NCI-H2029 (cell line): ENCODE data around the gene HS3ST6.
"Not testable (repeated sequence)": the region's sequence is repeated elsewhere in the genome, so short reads cannot be mapped to it uniquely, and the experiment has no call there.

Source experiments
- DNase-seq: peaks from one replicate; lab custom pipeline; 2025; lab: John Stamatoyannopoulos, UW

The HS3ST6 gene

DNA sequence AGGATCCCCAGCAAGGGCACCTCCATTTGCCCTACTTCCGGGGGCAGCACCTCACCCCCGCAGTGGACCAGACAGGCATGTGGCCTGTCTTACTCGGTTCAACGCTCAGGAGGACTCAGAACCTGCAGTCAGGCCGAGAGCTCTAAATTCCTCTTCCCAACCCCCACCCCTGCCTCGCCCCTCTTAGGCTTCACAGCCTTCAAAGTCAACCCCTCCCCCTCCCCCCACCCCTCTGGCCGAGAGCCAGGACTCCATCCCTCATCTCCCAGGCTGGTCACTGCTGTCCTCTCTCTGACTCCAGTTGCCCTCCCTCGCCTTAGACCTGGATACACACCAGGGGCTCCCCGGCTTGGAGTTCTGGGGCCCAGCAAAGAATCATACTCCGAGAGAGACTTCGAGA lies 8.1 kb upstream of the HS3ST6 start:
- no peak for DNase-seq

DNA sequence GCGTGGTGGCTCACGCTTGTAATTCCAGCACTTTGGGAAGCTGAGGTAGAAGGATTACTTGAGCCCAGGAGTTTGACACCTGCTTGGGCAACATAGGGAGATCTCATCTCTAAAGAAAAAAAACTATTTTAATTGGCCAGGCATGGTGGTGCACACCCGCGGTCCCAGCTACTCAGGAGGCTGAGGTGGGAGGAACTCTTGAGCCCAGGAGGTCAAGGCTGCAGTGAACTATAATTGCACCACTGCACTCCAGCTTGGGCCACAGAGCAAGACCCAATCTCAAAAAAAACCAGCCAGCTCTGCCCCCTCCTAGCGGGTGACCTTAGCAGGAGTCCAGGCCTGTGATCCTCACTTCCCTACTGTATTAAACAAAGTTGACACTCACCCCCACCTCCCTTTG lies 5.9 kb upstream of the HS3ST6 start:
- no peak for DNase-seq

DNA sequence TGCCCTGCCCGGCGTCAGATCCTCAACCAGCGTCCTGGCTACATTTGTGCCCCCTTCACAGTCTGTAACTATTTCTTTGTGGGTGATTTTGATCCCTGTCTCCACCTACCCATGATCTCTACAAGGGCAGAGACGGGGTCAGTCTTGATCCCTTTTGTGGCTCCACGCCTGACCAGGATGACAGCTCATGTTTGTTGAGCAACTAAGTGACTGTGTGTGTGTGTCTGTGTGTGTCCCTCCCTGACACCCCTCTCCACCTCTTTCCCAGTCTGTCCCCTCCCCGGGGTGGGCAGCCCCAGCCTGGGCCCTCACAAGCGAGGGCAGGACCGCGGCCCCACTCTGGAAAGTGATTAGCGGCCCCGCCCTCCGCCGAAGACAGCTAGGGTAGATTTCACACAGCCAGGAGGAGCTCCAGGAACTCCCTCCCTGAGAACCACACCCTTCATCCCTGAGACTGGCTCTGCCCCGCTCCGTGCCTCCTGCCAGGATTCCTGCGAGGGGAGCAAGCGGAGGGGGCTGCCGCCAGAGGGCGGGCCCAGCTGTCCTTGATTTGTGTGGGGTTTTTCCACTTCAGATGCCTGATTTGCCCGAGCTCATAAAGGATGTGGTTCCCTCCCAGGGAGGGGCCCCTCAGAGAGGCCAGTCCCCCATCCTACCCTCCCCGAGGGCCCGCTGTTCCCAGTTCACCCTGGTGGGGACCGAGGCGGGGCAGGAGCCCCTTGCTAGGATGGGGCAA lies 5.3 kb upstream of the HS3ST6 start:
- no peak for DNase-seq

DNA sequence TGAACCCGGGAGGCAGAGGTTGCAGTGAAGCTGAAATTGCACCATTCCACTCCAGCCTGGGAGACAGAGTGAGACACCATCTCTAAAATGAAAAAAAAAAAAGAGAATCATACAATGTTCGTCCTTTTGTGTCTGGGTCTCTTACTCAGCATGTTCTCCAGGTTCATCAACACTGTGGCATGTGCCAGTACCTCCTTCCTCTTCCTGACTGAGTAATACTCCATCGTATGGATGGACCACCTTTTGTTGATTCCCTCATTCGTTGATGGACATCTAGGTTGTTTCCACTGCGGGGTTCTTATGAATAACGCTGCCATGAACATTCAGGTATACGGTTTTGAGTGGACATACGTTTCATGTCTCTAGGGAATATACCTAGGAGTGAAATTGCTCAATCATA lies 4.1 kb upstream of the HS3ST6 start:
- DNase-seq, result no peak

DNA sequence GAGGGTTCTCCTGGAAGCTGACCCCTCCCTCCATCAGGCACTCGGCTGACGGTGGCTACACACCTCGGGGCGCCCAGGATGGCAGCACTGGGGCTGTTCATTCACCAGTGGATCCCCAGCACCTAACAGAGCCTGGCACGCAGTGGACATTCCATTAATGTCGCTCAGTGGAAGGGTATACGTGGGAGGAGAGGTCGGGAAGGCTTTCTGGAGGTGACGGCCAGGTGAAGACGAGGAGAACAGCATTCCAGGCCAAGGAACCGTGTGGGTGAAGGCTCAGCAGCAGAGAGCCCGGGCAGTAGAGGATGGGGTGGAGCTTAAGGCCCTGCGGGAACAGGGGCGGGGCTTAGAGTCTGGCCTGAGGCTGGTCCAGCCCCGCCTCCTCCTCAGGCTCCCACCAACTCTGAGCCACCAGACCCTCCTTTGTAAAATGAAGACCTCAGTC lies 2.5 kb upstream of the HS3ST6 start:
- DNase-seq, result peak; percentile 38

DNA sequence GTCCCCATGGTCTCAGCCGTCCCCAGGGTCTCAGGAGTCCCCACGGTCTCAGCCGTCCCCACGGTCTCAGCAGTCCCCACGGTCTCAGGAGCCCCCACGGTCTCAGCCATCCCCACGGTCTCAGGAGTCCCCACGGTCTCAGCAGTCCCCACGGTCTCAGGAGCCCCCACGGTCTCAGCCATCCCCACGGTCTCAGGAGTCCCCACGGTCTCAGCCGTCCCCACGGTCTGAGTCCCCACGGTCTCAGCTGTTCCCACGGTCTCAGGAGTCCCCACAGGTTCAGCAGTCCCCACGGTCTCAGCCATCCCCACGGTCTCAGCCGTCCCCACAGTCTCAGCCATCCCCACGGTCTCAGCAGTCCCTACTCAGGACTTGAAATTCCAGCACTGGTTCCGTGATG lies 1.9 kb upstream of the HS3ST6 start:
- not testable (repeated sequence) for DNase-seq

DNA sequence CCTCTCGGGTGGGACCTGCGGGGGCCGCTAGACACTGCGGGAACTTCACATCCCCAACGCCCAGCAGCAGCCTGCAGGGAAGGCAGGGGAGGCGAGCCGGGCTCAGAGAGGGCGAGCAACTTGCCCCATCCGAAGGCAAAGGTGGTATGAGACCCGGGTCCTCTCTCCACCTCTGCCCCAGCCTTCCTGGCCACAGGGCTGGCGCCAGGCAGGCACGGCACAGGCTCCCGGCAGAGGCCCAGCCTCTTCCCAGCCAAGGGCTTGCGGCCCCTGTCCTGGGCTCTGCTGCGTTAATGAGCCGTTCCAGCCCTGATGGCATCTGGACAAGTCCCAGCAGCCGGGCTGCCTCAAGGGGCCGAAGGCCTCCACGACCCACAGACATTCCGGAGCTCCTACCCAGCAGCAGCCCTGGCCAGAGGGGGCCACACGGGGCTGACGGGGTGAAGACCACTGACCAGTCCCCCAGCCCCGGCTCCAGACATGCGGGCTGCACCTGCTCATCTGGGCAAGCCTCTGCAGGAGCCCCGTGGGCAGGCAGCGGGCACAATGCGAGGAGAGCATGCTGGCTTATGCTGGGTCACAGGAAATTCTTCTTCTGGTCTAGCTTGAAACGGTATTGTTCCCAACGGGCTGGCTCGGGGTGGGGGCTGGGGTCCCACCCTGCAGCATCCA lies 1.2 kb upstream of the HS3ST6 start:
- no peak for DNase-seq

DNA sequence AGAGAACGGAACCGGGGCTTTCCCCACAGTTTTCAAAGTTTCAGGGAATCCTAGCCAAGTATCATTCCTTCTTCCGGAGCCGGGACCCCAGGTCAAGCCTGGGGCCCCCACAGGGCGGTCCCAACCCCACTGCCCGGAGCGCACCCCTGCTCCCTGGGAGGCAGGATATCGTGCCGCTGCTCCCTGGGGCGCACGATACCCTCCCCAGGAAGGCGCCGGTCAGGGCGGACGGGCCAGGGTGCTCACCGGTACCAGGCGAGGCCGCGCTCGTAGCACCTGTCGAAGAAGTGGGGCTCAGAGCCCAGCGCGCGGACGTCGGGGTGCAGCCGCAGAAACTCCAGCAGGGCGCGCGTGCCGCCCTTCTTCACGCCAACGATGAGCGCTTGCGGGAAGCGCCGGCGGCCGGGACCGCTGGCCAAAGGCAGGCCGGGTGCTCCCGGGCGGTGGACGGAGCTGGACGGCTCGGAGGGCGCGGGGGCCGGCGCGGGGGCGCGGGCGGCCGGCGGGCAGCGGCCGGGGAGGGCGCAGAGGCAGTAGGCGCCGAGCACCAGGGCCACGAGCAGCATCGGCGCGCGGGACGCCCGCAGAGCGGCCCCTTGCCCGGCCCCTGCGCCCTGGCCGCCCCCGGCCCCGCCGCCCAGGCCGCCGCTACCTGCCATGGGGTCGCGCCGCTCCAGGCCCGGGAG lies 407 bp downstream of the HS3ST6 start:
- DNase-seq, result no peak

DNA sequence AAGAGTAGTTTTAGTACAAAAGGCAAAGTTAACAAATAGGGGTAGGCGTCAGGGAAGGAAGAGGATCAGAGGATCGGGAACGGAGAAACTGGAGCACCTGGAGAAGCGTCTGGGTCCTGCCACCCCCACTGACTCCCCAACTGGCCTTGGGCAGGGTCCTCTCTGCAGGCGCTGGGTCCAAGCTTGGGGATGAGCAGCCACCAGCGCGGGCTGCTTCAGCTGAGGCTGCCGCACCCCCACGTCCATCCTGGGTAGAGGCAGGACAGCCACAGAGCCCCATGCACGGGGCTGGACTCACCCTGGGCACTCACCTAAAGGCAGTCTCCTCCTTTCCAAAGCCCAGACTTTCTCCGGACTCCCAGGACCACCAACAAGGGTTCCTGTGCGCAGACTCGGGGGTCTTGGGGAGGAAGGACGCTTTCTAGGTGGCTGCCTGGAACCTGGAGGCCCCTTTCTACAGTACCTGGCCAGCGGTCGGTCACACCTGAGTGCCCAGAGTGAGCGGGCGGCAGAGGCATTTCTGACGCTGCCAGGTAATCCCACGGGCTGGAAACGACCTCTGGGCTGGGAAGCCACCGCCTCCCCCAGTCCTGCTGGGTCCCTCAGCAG lies 1.1 kb downstream of the HS3ST6 start:
- DNase-seq, result no peak

DNA sequence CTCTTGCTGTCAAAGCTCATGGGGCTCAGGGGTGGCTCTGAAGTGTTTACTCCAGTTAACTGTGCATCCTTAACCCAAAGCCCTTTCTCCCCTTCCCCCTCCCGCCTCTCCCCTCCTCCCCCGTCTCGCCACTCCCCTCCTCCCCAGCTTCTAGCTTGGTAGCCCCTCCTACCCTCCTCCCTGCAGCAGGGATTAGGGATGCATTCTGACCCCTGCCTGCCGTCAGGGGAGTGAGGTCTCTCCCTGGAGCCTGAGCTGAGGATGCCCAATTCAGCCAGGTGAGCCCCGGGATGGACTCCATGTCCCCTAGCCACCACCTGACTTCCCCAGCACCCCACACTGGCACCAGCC lies 1.6 kb downstream of the HS3ST6 start:
- DNase-seq, result no peak

DNA sequence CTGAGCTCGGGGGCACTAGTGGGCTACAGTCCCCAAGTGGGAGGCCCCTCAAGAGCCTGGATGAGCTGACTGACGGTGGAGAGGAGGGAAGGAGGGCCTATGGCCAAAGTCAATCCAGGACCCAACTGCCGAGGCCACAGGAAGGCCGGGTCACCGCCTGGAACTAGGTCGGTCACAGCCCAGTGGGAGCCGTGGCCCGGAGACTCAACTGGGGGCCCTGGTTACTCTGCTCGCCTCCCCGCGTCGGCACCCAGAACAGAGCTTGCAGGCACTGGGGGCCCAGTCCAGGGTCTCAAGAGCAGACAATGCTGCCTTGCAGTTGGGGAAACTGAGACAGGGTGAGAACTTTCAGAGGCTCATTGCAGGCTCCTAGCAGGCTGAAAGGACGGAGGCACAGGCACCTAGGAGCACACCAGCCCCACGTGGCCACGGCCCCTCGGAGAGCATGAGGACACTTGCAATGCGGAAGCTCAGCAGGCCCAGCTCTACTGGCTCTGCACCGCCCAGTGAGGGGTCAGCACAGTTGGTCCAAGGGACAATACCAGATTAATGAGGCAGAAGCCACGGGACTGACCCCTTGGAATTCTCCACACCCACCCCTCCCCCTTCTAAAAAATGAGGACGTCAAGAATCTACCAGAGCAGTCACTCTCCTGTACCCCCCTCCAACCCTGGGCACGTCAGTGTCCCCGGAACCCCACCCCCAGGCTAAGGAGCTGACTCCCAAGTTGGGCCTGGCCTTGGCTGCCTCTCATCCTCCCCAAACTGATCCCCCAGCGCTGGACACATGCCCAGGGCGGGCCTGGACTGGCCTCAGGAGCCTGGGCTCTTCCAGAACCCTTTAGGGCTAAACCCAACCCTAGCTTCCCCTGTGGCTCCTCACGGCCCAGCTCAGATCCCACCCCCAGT lies 2.2 kb downstream of the HS3ST6 start:
- no peak for DNase-seq

DNA sequence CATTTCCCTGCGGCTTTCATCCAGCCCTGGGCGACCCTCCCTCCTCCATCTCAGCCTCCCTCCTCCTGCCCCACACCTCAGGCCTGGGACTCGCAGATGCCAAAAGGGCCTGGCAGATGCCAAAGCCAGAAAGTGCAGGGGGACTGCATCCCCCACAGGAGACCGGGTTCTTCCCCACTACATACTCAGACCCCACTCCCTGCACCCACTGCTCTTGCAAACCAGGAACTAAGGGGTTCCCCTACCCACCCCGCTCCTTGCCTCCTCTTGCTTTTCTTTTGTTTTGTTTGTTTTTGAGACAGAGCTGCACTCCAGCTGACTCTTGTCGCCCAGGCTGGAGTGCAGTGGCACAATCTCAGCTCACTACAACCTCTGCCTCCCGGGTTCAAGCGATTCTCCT lies 3.2 kb downstream of the HS3ST6 start:
- no peak for DNase-seq

DNA sequence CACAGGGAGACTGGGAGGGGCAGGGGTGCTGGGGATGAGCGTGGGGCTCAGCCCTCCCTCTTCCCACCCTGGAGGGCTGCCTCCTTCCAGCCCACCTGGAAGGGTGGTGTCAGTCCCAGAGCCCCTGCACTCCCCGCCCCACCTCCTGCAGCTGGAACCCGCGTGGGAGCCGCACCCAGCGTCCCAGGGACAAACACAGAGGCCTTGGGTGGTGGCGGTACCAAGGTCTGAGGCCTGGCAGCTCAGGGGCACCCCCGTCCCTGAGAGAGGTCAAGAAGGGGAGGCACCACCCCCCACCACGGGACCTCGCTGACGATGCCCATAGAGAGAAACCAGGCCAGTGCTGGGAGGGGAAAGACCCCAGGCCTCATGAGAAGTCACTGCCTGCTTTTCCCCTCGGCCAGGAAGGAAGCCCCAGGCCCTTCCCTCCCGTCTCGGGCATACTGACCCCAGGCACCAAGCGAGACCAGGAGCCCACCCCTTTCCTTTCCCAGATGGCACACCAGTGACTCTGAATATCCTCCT lies 4.1 kb downstream of the HS3ST6 start:
- DNase-seq, result no peak

DNA sequence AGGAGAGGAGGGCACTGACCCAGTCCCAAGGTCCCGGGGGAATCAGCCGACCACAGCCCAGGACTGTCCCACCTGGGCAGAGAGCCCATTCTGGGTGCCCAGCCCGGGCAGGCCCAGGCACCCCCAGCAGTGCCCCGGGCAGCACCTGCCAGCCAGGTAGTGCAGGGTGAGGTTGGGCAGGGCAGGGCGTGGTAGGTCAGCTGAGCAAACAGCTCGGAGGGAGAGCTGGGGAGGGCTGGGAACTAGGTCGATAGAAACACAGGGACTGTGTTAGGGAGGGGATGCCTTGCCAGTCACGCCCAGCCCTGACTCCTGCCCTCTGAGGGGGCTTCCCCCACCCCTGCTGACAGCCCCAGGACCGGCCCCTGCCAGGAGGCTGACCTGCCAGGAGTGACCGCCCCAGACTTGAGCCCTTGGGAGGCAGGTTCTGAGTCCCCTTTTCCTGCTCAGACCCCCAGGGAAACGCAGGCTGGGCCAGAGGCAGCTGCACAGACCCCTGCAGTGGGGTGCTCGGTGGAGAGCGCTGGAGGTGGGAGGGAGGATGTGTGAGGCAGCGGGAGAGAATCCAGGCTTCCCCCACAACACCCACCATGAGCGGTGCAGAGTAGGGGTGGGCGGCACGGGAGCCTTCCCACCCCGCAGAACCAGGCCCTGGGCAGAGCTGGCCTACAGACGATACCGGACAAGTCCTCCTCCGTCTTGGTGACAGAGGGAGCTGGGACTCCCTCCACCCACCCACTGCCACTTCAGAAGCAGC lies 4.7 kb downstream of the HS3ST6 start:
- DNase-seq, result peak; percentile 51

DNA sequence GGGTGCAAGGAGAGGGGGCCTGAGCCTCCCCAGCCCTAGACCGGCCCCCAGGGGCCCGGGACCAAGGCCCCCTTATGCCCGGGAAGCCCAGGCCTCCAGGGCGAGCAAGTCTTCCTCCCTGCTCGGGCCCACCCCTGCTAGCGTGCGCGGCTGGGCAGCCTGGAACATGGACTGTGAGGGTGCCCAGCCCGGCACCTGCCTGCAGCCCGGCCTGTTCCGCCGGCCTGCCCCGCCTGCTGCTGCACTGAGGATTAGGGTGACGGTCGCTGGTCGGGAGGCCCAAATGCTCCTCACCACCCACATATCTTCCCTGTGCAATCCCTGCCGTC lies 6.0 kb downstream of the HS3ST6 start:
- DNase-seq, result no peak

DNA sequence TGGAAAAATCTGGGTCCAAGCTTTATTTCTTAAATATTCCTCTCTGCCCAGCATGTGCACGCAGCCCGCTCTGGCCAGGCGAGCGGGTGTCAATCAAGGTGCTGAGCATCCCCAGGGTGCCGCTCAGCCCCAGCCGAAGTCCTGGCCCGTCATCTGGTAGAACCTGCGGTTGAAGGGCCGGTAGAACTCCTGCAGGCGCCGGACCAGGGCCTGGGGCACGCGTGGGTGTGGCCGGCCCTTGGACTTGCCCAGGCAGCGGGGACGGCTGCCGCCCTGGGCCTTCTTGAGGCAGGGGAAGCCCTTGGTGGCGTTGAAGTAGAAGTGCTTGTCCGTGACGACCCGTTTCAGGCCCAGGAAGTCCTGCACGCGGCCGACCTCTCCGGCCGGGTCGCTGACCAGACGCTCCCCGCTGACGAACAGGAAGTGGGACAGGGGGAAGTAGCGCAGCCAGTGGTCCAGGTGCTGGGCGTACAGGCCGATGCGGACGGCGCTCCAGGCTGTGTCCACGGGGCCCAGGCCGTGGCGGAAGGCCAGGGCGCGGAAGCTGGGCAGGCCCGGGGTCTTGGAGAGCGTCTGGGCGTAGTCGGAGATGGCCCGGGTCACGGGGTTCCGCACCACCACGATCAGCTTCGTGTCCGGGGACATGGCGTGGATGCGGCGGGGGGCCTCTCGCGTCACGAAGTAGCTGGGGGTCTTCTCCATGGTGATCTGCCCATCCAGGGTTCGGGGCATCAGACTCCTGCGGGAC lies 6.6 kb downstream of the HS3ST6 start:
- no peak for DNase-seq

DNA sequence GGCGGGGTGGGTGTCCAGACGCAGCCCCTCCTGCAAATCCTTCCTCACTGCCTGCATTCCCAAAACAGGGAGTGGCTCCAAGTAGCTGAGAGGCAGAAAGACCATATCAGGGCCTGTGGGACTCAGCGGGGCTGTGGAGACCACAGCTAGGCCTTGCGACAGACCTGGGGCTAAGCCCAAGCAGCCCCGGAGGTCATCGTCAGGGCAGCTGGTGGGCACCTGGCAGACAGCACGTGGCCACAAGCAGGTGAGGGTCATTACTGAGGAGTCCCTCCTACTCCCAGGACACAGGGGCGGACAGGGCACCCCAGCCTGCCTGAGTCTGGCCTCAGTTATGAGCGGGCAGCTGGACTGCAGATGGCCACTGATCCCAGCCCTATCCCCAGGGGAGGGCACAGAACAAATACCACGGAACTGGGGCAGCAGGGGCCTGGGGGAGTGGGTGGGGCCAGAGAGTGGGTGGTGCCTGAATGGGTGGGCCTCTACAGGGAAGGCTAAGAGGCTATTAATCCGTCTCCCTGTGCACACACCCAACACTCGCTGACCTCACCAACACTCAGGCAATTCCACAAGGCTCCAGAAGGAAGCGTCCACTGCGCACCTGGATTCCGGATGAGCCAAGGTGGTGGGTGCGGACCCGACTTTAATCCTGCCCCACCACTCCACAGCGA lies 8.5 kb downstream of the HS3ST6 start:
- no peak for DNase-seq

DNA sequence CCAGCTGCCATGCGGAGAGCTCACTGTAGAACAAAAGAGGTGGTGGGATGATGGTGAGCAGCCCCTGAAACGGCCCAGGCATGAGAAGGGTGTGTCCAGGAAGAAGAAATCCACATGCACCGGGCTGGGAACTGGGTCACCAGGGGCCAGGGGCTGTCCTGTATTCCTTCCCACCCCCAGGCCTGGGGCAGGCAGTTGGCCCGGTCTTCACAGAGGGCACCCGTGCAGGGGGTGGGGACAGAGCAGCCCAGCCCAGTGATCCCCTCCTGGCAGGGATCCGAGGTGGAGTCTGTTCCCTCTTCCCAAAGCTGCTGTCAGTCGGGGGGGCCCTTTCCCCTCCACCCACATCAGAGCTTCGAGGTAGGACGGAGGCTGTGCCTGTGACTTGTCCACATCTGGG lies 9.2 kb downstream of the HS3ST6 start:
- DNase-seq, result no peak

DNA sequence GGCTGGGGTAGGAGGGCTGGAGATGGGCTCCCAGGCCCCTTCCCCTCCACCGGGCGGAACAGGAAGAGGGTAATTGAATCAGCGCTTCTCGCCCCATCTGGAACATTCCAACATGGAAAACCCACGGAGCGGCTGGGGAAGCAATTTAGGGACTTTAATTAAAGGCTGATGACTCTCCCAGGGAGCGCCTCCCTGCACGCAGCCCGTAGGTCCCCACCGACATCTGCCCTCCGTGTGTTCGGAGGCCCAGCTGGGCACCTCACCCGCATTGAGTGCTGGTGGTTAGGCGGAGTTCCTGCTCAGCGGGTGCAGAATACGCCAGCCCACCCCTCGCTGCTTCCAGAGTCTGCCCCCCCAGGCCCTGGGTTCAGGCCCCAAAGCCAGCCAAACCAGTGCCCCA lies 10.0 kb downstream of the HS3ST6 start:
- no peak for DNase-seq
